Activated T-cell treated with anti-CD3 and anti-CD28 coated beads, Interleukin-2, amount 50 U/mL, for 72 hours (primary cell): Measurements from ENCODE around the gene ANTXRL. TPM values are rescaled to one million over a fixed set of nuclear protein-coding genes. Genes with fewer than 3 reads are reported as not detected.
"Not testable (repeated sequence)": the region's sequence is repeated elsewhere in the genome, so short reads cannot be mapped to it uniquely, and the experiment has no call there.

Source experiments
- ATAC-seq, 2 donors: fragments of 150-1000 bp; cut with Tn5 transposase; replicated peaks in 1 of 2; 2 replicates each; pipeline ENCODE4 v1.10.0; 2021; ENCODE audit warnings: moderate library complexity in 2 of 2, mild to moderate bottlenecking in 1 of 2
- DNase-seq, 2 donors: peaks; one replicate each; pipeline ENCODE4 v3.0.0; 2021 to 2022; ENCODE audit warnings: mixed read lengths in 1 of 2
- H3K27ac Mint-ChIP-seq: one replicate; pipeline ENCODE4 v1.8.0; 2022; ENCODE audit warnings: mild to moderate bottlenecking, moderate library complexity, mixed read lengths
- H3K27me3 Mint-ChIP-seq: one replicate; pipeline ENCODE4 v1.8.0; 2022; ENCODE audit warnings: low read depth, mixed read lengths
- H3K36me3 Mint-ChIP-seq, 2 donors: one replicate each; pipeline ENCODE4 v1.8.0; 2022; ENCODE audit warnings: mixed read lengths in 2 of 2, mild to moderate bottlenecking in 1 of 2; ENCODE audit not compliant: insufficient read depth in 2 of 2
- H3K4me1 Mint-ChIP-seq: one replicate; pipeline ENCODE4 v1.8.0; 2022; ENCODE audit warnings: low read depth, mixed read lengths
- H3K4me3 Mint-ChIP-seq, 2 donors: one replicate each; pipeline ENCODE4 v1.8.0; 2022; ENCODE audit warnings: mild to moderate bottlenecking in 2 of 2, mixed read lengths in 2 of 2, moderate library complexity in 2 of 2
- H3K9me3 Mint-ChIP-seq, 2 donors: one replicate each; pipeline ENCODE4 v1.8.0; 2022; ENCODE audit warnings: mixed read lengths in 2 of 2
- total RNA-seq, 2 donors: library from RNA; stranded (reverse); gene quantifications; one replicate each; pipeline ENCODE4 v1.2.3, GENCODE V29; 2022

ANTXRL gene
- total RNA-seq, 2 donors from 2014 or later = not detected

GRCh38 chr10:46298477-46299285, 11.9 kb downstream of the ANTXRL start:
- Mint-ChIP-seq H3K27me3 (no peaks in the 10 kb centered on the region), H3K4me3 (peak overlapping the region in 1 of 2 donors; percentile 68), H3K4me1 (peaks cover 25% of the 10 kb centered on the region), H3K36me3 (no peaks in the 10 kb centered on the region), H3K9me3 (no peaks in the 10 kb centered on the region), H3K27ac (no peak overlapping the region)
- ATAC-seq (no peak), DNase-seq (no peak)

GRCh38 chr10:46299286-46299535, 12.4 kb downstream of the ANTXRL start:
- Mint-ChIP-seq H3K4me3 (no peak overlapping the region), H3K9me3 (no peaks in the 10 kb centered on the region), H3K4me1 (peaks cover 25% of the 10 kb centered on the region), H3K27ac (no peak overlapping the region), H3K27me3 (no peaks in the 10 kb centered on the region), H3K36me3 (no peaks in the 10 kb centered on the region)
- DNase-seq = no peak
- ATAC-seq = no peak

GRCh38 chr10:46299536-46300369, 13.0 kb downstream of the ANTXRL start:
- H3K4me3 Mint-ChIP-seq = no peak overlapping the region
- no peak overlapping the region for H3K27ac Mint-ChIP-seq
- peaks cover 25% of the 10 kb centered on the region for H3K4me1 Mint-ChIP-seq
- no peaks in the 10 kb centered on the region for H3K27me3 Mint-ChIP-seq
- no peaks in the 10 kb centered on the region for H3K36me3 Mint-ChIP-seq
- no peaks in the 10 kb centered on the region for H3K9me3 Mint-ChIP-seq
- ATAC-seq (no peak), DNase-seq (no peak)

GRCh38 chr10:46300370-46300711, 13.5 kb downstream of the ANTXRL start:
- not testable (repeated sequence) for DNase-seq, ATAC-seq, H3K36me3 Mint-ChIP-seq, H3K27ac Mint-ChIP-seq, H3K9me3 Mint-ChIP-seq, H3K27me3 Mint-ChIP-seq, H3K4me3 Mint-ChIP-seq
- peaks cover 25% of the 10 kb centered on the region for H3K4me1 Mint-ChIP-seq

GRCh38 chr10:46301056-46301645, 14.4 kb downstream of the ANTXRL start:
- no peak overlapping the region for H3K4me3 Mint-ChIP-seq
- H3K27ac Mint-ChIP-seq = no peak overlapping the region
- no peaks in the 10 kb centered on the region for H3K27me3 Mint-ChIP-seq
- DNase-seq = no peak
- H3K9me3 Mint-ChIP-seq = no peaks in the 10 kb centered on the region
- no peaks in the 10 kb centered on the region for H3K36me3 Mint-ChIP-seq
- no peak for ATAC-seq
- H3K4me1 Mint-ChIP-seq = peaks cover 25% of the 10 kb centered on the region

GRCh38 chr10:46301721-46302479, 15.1 kb downstream of the ANTXRL start:
- Mint-ChIP-seq H3K27ac (no peak overlapping the region), H3K9me3 (no peaks in the 10 kb centered on the region), H3K4me3 (no peak overlapping the region), H3K36me3 (no peaks in the 10 kb centered on the region), H3K4me1 (peaks cover 25% of the 10 kb centered on the region), H3K27me3 (no peaks in the 10 kb centered on the region)
- DNase-seq (no peak), ATAC-seq (no peak)

- H3K27ac Mint-ChIP-seq, H3K36me3 Mint-ChIP-seq, H3K27me3 Mint-ChIP-seq, ATAC-seq, DNase-seq, H3K4me3 Mint-ChIP-seq, H3K9me3 Mint-ChIP-seq: not testable (repeated sequence)
- H3K4me1 Mint-ChIP-seq = peaks cover 22% of the 10 kb centered on the region
These were observed 16.1 kb downstream of the ANTXRL start for GRCh38 chr10:46302765-46303352.

GRCh38 chr10:46304062-46304461, 17.3 kb downstream of the ANTXRL start:
- no peaks in the 10 kb centered on the region for H3K36me3 Mint-ChIP-seq
- H3K4me1 Mint-ChIP-seq = peaks cover 10% of the 10 kb centered on the region
- no peaks in the 10 kb centered on the region for H3K27me3 Mint-ChIP-seq
- H3K4me3 Mint-ChIP-seq = no peak overlapping the region
- no peak overlapping the region for H3K27ac Mint-ChIP-seq
- H3K9me3 Mint-ChIP-seq = no peaks in the 10 kb centered on the region
- DNase-seq (no peak), ATAC-seq (no peak)

GRCh38 chr10:46304671-46305070, 17.9 kb downstream of the ANTXRL start:
- H3K27me3 Mint-ChIP-seq, H3K27ac Mint-ChIP-seq, DNase-seq, H3K36me3 Mint-ChIP-seq, H3K4me3 Mint-ChIP-seq, H3K9me3 Mint-ChIP-seq, H3K4me1 Mint-ChIP-seq, ATAC-seq: not testable (repeated sequence)

- Mint-ChIP-seq H3K36me3 (no peaks in the 10 kb centered on the region), H3K9me3 (no peaks in the 10 kb centered on the region), H3K4me3 (no peak overlapping the region), H3K27me3 (no peaks in the 10 kb centered on the region), H3K27ac (no peak overlapping the region), H3K4me1 (no peaks in the 10 kb centered on the region)
- ATAC-seq (no peak), DNase-seq (no peak)
These were observed 18.5 kb downstream of the ANTXRL start for GRCh38 chr10:46305079-46305818.

GRCh38 chr10:46305986-46306385, 19.2 kb downstream of the ANTXRL start:
- H3K4me1 Mint-ChIP-seq = no peaks in the 10 kb centered on the region
- no peaks in the 10 kb centered on the region for H3K27me3 Mint-ChIP-seq
- no peak overlapping the region for H3K27ac Mint-ChIP-seq
- ATAC-seq (no peak), DNase-seq (no peak)
- no peak overlapping the region for H3K4me3 Mint-ChIP-seq
- H3K9me3 Mint-ChIP-seq = no peaks in the 10 kb centered on the region
- no peaks in the 10 kb centered on the region for H3K36me3 Mint-ChIP-seq

GRCh38 chr10:46306516-46307184, 19.9 kb downstream of the ANTXRL start:
- H3K4me1 Mint-ChIP-seq = no peaks in the 10 kb centered on the region
- no peaks in the 10 kb centered on the region for H3K36me3 Mint-ChIP-seq
- H3K27ac Mint-ChIP-seq = no peak overlapping the region
- no peak for ATAC-seq
- no peak overlapping the region for H3K4me3 Mint-ChIP-seq
- H3K27me3 Mint-ChIP-seq = no peaks in the 10 kb centered on the region
- H3K9me3 Mint-ChIP-seq = no peaks in the 10 kb centered on the region
- no peak for DNase-seq
